GM23248 (cell line): ENCODE data around the gene BRME1. TPM values are rescaled to one million over a fixed set of nuclear protein-coding genes. Genes with fewer than 3 reads are reported as not detected.
"Not testable (repeated sequence)": the region's sequence is repeated elsewhere in the genome, so short reads cannot be mapped to it uniquely, and the experiment has no call there.

ENCODE experiments used
- DNase-seq: peaks from one replicate; pipeline ENCODE4 v3.0.0-alpha.2; 2015
- H2AFZ ChIP-seq: fragments of 200-600 bp; sonication (generic); 2 replicates; pipeline ENCODE4 v1.6.1; 2016; ENCODE audit warnings: antibody characterized with exemption
- H3F3A ChIP-seq: fragments of 200-600 bp; sonication (generic); 2 replicates; pipeline ENCODE4 v1.6.1; 2016; ENCODE audit warnings: mild to moderate bottlenecking, antibody characterized with exemption, mixed run types; ENCODE audit not compliant: insufficient read depth
- H3K27ac ChIP-seq: fragments of 200-600 bp; sonication (generic); 2 replicates; pipeline ENCODE4 v1.5.1; 2016; ENCODE audit warnings: mild to moderate bottlenecking
- H3K27me3 ChIP-seq: fragments of 200-600 bp; sonication (generic); replicated peaks from 2 replicates; pipeline ENCODE4 v1.6.1; 2016; ENCODE audit warnings: mild to moderate bottlenecking; ENCODE audit not compliant: insufficient read depth
- H3K36me3 ChIP-seq: fragments of 200-600 bp; sonication (generic); 2 replicates; pipeline ENCODE4 v1.6.1; 2016; ENCODE audit warnings: low read depth, mild to moderate bottlenecking
- H3K4me1 ChIP-seq: fragments of 200-600 bp; sonication (generic); 2 replicates; pipeline ENCODE4 v1.6.1; 2016; ENCODE audit warnings: mild to moderate bottlenecking; ENCODE audit not compliant: insufficient read depth
- H3K4me2 ChIP-seq: fragments of 200-600 bp; sonication (generic); one replicate; pipeline ENCODE4 v1.6.1; 2016; ENCODE audit warnings: mild to moderate bottlenecking; ENCODE audit not compliant: unreplicated experiment
- H3K4me3 ChIP-seq: fragments of 200-600 bp; sonication (generic); 2 replicates; pipeline ENCODE4 v1.5.1; 2016; ENCODE audit warnings: mild to moderate bottlenecking
- H3K79me2 ChIP-seq: fragments of 200-600 bp; sonication (generic); 2 replicates; pipeline ENCODE4 v1.6.1; 2016; ENCODE audit warnings: mild to moderate bottlenecking; ENCODE audit not compliant: insufficient read depth
- H3K9ac ChIP-seq: fragments of 200-600 bp; sonication (generic); 2 replicates; pipeline ENCODE4 v1.6.1; 2016; ENCODE audit warnings: mild to moderate bottlenecking
- H3K9me2 ChIP-seq: fragments of 200-600 bp; sonication (generic); 2 replicates; pipeline ENCODE4 v1.6.1; 2016; ENCODE audit warnings: mixed run types, mild to moderate bottlenecking, moderate library complexity; ENCODE audit not compliant: insufficient read depth
- H3K9me3 ChIP-seq: fragments of 200-600 bp; sonication (generic); one replicate; pipeline ENCODE4 v1.6.1; 2017; ENCODE audit warnings: low read depth
- H4K20me1 ChIP-seq: fragments of 200-600 bp; sonication (generic); 2 replicates; pipeline ENCODE4 v1.6.0; 2016; ENCODE audit not compliant: insufficient read depth
- EZH2 ChIP-seq: fragments of 200-600 bp; sonication (generic); IDR thresholded peaks from 2 replicates; pipeline ENCODE4 v1.6.1; 2018; ENCODE audit warnings: antibody characterized with exemption, mild to moderate bottlenecking; ENCODE audit not compliant: insufficient read depth, poor library complexity, severe bottlenecking
- EZH2phosphoT487 ChIP-seq: fragments of 200-600 bp; sonication (generic); IDR thresholded peaks from 2 replicates; pipeline ENCODE4 v1.6.1; 2018; ENCODE audit warnings: antibody characterized with exemption, moderate library complexity, mild to moderate bottlenecking, low read depth; ENCODE audit not compliant: insufficient read depth
- WGBS, 2 experiments: methylation state at CpG; one replicate each; pipeline ENCODE4 v1.1.6; 2015 to 2017; ENCODE audit warnings: low lambda C conversion rate in 2 of 2, low coverage in 1 of 2; ENCODE audit errors: missing lambda C conversion rate in 2 of 2; 5-methylcytosine and 5-hydroxymethylcytosine counted together
- in situ Hi-C: fragments of 300-500 bp; cut with MboI; formaldehyde crosslinking; loops from 2 replicates; pipeline ENCODE4 v1.15.0; 2020
- polyA plus RNA-seq: library from polyadenylated mRNA; unstranded; fragments of >200 nt; fragmentation: Nextera tagmentation; extraction: Ambion mirVana; gene quantifications from 2 replicates; pipeline ENCODE4 v1.2.1, GENCODE V29; 2016
- total RNA-seq: library from RNA; depleted of rRNA; stranded (reverse); fragments of >200 nt; shearing (Covaris generic); gene quantifications from 2 replicates; pipeline ENCODE4 v1.2.3, GENCODE V29; 2014

The BRME1 gene
- total and polyA plus RNA-seq, 2 experiments from 2014 or later = 0.11 to 0.63 TPM

DNA sequence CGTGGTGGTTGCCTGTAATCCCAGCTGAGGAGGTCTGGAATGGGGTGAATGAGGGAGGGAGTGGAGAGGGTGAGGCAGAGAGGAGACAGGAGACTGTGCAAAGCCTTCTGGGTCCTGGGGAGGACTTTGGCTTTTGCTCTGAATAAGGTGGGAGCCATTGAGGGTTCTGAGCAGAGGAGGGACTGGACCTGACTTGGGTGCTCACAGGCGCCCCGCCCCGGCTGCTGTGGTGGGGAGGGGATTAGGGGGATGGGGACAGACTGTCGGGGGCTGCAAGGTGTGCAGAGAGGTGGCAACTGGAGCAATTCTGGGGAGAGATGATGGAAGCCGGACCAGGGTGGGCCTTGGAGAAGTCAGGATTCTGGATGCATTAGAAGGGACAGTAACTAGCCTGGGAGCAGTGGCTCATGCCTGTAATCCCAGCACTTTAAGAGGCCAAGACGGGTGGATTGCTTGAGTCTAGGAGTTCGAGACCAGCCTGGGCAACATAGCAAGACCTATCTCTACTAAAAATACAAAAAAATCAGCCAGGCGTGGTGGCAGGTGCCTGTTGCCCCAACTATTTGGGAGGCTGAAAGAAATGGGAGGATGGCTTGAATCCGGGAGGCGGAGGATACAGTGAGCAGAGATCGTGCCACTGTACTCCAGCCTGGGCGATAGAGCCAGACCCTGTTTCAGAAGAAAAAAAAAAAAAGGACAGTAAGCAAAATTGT is 45.1 kb downstream of the BRME1 start:
- Histone ChIP-seq H3K4me2 (peak overlapping the region; percentile 80), H3K9ac (peak overlapping the region; percentile 92), H3K9me2 (no peaks in the 10 kb centered on the region), H4K20me1 (no peaks in the 10 kb centered on the region), H3K4me1 (peaks cover 8% of the 10 kb centered on the region), H3K79me2 (peaks cover 5% of the 10 kb centered on the region; the same call in 1 of the 2 replicates), H3K36me3 (no peaks in the 10 kb centered on the region), H3K4me3 (peak overlapping the region; percentile 71), H2AFZ (peak overlapping the region; percentile 21), H3K27me3 (no peaks in the 10 kb centered on the region), H3K9me3 (no peaks in the 10 kb centered on the region), H3F3A (peaks cover 36% of the 10 kb centered on the region), H3K27ac (peak overlapping the region; percentile 97)
- in situ Hi-C loops = loop anchor here (10.0 kb wide), 1 partner anchor 76 kb away; no protein-coding TSS in a partner anchor
- TF ChIP-seq EZH2phosphoT487 = no peak
- no peak for TF ChIP-seq EZH2
- WGBS, 2 experiments = 48 to 50% methylated on average over 12 to 13 of the region's 13 CpGs
- DNase-seq = no peak

DNA sequence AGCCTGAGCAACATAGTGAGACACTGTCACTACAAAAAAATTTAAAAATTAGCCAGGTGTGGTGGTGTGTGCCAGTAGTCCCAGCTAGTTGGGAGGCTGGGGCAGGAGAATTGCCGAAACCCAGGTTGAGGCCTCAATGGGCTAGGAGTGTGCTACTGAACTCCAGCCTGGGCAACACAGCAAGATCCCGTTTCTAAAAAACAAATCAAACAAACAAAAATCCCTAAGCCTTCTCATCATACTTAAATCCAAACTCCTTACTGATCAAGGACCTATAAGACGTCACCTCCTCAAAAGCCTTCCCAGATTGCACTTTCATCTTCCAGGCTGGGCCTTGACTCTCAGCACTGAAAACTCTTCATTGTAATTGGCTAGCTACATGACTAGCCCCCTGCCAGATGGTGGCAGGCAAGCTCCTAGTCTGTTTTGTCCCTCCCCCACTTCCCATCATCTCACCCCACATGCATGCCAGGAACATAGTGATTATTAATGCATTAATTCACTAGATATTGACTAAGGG is 46.5 kb downstream of the BRME1 start:
- peaks cover 8% of the 10 kb centered on the region for H3K4me1 ChIP-seq
- no peaks in the 10 kb centered on the region for H4K20me1 ChIP-seq
- no peak overlapping the region for H2AFZ ChIP-seq
- 94 to 100% methylated on average over 3 of the region's 3 CpGs for WGBS, 2 experiments
- no peak overlapping the region for H3K27ac ChIP-seq
- H3K9me2 ChIP-seq = no peaks in the 10 kb centered on the region
- no peak overlapping the region for H3K9ac ChIP-seq
- H3K36me3 ChIP-seq = no peaks in the 10 kb centered on the region
- H3K27me3 ChIP-seq = no peaks in the 10 kb centered on the region
- in situ Hi-C loops = no loop called here
- H3K4me3 ChIP-seq = no peak overlapping the region
- H3K79me2 ChIP-seq = peaks cover 5% of the 10 kb centered on the region; the same call in 1 of the 2 replicates
- TF ChIP-seq EZH2 (no peak), EZH2phosphoT487 (no peak)
- H3K9me3 ChIP-seq = no peaks in the 10 kb centered on the region
- no peak overlapping the region for H3K4me2 ChIP-seq
- peak; percentile 70 for DNase-seq
- H3F3A ChIP-seq = peaks cover 33% of the 10 kb centered on the region

DNA sequence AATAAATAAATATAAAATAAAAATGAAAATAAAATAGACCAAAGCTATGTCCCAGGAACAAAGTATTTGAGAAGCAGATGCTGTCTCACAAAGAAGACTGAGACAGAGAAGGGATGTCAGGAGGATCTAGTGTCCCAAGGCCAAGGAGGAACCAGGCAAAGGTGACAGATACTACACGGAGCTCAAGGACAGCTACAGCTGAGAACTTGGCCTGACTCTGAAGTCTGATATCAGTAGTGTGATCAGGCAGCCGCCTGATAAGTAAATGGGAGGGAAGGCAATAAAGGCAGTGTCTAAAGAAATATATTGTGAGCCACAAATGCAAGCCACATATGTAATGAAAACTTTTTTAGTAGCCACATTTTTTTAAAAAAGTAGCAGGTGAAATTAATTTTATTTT is 49.4 kb downstream of the BRME1 start:
- no peak for DNase-seq
- in situ Hi-C loops = no loop called here
- H2AFZ ChIP-seq = no peak overlapping the region
- H3K9me2 ChIP-seq = no peaks in the 10 kb centered on the region
- peaks cover 25% of the 10 kb centered on the region for H3F3A ChIP-seq
- no peaks in the 10 kb centered on the region for H3K9me3 ChIP-seq
- H3K9ac ChIP-seq = no peak overlapping the region
- H3K4me3 ChIP-seq = no peak overlapping the region
- WGBS, 2 experiments = 64 to 82% methylated on average over 2 of the region's 2 CpGs
- no peak for TF ChIP-seq EZH2phosphoT487
- no peak for TF ChIP-seq EZH2
- H4K20me1 ChIP-seq = no peaks in the 10 kb centered on the region
- no peak overlapping the region for H3K4me2 ChIP-seq
- no peaks in the 10 kb centered on the region for H3K36me3 ChIP-seq
- no peaks in the 10 kb centered on the region for H3K27me3 ChIP-seq
- peaks cover 29% of the 10 kb centered on the region for H3K4me1 ChIP-seq
- H3K27ac ChIP-seq = no peak overlapping the region
- H3K79me2 ChIP-seq = peaks cover 15% of the 10 kb centered on the region

DNA sequence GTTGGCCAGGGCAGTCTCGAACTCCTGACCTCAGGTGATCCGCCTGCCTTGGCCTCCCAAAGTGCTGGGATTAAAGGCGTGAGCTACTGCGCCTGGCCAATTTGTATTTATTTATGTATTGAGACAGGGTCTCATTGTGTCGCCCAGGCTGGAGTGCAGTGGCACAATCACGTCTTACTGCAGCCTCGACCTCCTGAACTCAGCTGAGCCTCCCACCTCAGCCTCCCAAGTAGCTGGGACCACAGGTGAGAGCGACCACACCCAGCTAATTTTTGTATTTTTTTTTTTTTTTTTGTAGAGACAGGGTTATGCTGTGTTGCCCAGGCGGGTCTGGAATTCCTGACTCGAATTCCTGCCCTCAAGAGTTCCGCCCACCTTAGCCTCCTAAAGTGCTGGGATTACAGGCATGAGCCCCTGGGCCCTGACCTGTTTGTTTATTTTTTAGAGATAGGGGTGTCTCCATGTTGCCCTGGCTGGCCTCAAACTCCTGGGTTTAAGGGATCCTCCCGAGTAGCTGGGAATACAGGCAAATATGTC is 53.7 kb downstream of the BRME1 start:
- peak overlapping the region; percentile 74 for H3K4me2 ChIP-seq
- H3K9me3 ChIP-seq, H3K9me2 ChIP-seq, H3K4me3 ChIP-seq, H2AFZ ChIP-seq, in situ Hi-C loops, H3K36me3 ChIP-seq, DNase-seq, H4K20me1 ChIP-seq, H3K27me3 ChIP-seq, H3K79me2 ChIP-seq: not testable (repeated sequence)
- H3K4me1 ChIP-seq = peaks cover 41% of the 10 kb centered on the region
- H3F3A ChIP-seq = peaks cover 34% of the 10 kb centered on the region
- WGBS, 2 experiments = 54 to 61% methylated on average over 12 of the region's 12 CpGs
- peak overlapping the region; percentile 97 for H3K9ac ChIP-seq
- peak overlapping the region; percentile 100 for H3K27ac ChIP-seq

DNA sequence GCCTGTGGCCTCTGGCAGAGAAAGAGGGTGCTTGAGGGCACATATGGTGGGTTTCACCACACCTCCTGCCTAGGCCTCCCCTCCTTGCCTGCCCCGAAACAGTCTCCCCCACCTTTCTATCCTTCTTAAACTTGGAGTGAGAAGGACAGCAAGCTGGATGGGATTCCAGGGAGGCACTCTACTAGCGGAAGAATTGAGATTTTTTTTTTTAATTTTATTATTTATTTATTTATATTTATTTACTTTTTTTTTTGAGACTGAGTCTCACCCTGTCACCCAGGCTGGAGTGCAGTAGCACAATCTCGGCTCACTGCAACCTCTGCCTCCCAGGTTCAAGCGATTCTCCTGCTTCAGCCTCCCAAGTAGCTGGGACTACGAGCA is 54.2 kb downstream of the BRME1 start:
- peak overlapping the region; percentile 74 for H3K4me2 ChIP-seq
- in situ Hi-C loops, H3K79me2 ChIP-seq, H2AFZ ChIP-seq, H3K9me3 ChIP-seq, DNase-seq, H3K9me2 ChIP-seq, H3K27me3 ChIP-seq, H4K20me1 ChIP-seq, H3K36me3 ChIP-seq: not testable (repeated sequence)
- 33 to 39% methylated on average over 5 of the region's 5 CpGs for WGBS, 2 experiments
- peaks cover 45% of the 10 kb centered on the region for H3K4me1 ChIP-seq
- peak overlapping the region; percentile 100 for H3K27ac ChIP-seq
- H3K9ac ChIP-seq = peak overlapping the region; percentile 97
- 0 out of 2 replicates have a peak overlapping the region, but pooled peaks have one; percentile 63 for H3K4me3 ChIP-seq
- H3F3A ChIP-seq = peaks cover 34% of the 10 kb centered on the region
